ENCODE measurements around the gene EFCC1. TPM values are rescaled to one million over a fixed set of nuclear protein-coding genes. Genes with fewer than 3 reads are reported as not detected.

Gene EFCC1
- polyA plus RNA-seq: 4.1 TPM
- long read RNA-seq, donor 1: 0 reads
- long read RNA-seq, donor 2, partial matches to known transcripts: 0 of 1 reads
- long read RNA-seq, donor 2, other reads (novel, unspliced or antisense): 0 of 1 reads
- long read RNA-seq, donor 3: 0 reads
- long read RNA-seq, donor 4: 0 reads
- long read RNA-seq, donor 5: 0 reads
- long read RNA-seq, donor 6: 0 reads
- long read RNA-seq, donor 7: 0 reads
- long read RNA-seq, donor 8: 0 reads
- long read RNA-seq, donor 9: 0 reads
- long read RNA-seq, donor 10: 0 reads
- long read RNA-seq, donor 11: 0 reads

GRCh38 chr3:129001101-129001805 lies at the start of gene EFCC1:
EFCC1 (plus strand) TSS chr3:129001304; CDS start chr3:129001629, 325 bp downstream.
- no CpG with 5 or more reads among the region's 74 CpGs for WGBS (ENCODE audit: insufficient coverage, low lambda C conversion rate)
- Histone ChIP-seq H3K27me3 (ENCODE audit: control insufficient read depth, insufficient read depth, low read length) (peaks cover 68% of the 10 kb centered on the region), H3K4me1 (ENCODE audit: control insufficient read depth, insufficient read depth, low read length) (peaks cover 15% of the 10 kb centered on the region), H3K36me3 (ENCODE audit: control insufficient read depth, insufficient read depth, low read length) (no peaks in the 10 kb centered on the region), H3K9me3 (ENCODE audit: control insufficient read depth, low read depth, low read length) (no peaks in the 10 kb centered on the region), H3K4me3 (ENCODE audit: low read length) (peak within 1 kb of the TSS; percentile 44), H3K27ac (ENCODE audit: low read length) (no peak within 1 kb of the TSS)
- peak in 1 of 2 donors; percentile 55 for DNase-seq

- H3K27ac ChIP-seq (ENCODE audit: low read length): no peak overlapping the region
- H3K4me3 ChIP-seq (ENCODE audit: low read length): no peak overlapping the region
- no peaks in the 10 kb centered on the region for H3K36me3 ChIP-seq (ENCODE audit: control insufficient read depth, insufficient read depth, low read length)
- H3K9me3 ChIP-seq (ENCODE audit: control insufficient read depth, low read depth, low read length): peaks cover 9% of the 10 kb centered on the region
- H3K27me3 ChIP-seq (ENCODE audit: control insufficient read depth, insufficient read depth, low read length): no peaks in the 10 kb centered on the region
- DNase-seq: no peak
- H3K4me1 ChIP-seq (ENCODE audit: control insufficient read depth, insufficient read depth, low read length): no peaks in the 10 kb centered on the region
- no CpG with 5 or more reads among the region's 2 CpGs for WGBS (ENCODE audit: insufficient coverage, low lambda C conversion rate)
These were observed 44.7 kb upstream of the EFCC1 start for GRCh38 chr3:128956440-128956839.

GRCh38 chr3:128965280-128965679 lies 35.8 kb upstream of the EFCC1 start:
- Histone ChIP-seq H3K4me1 (ENCODE audit: control insufficient read depth, insufficient read depth, low read length) (no peaks in the 10 kb centered on the region), H3K27me3 (ENCODE audit: control insufficient read depth, insufficient read depth, low read length) (no peaks in the 10 kb centered on the region), H3K4me3 (ENCODE audit: low read length) (no peak overlapping the region), H3K36me3 (ENCODE audit: control insufficient read depth, insufficient read depth, low read length) (no peaks in the 10 kb centered on the region), H3K27ac (ENCODE audit: low read length) (no peak overlapping the region), H3K9me3 (ENCODE audit: control insufficient read depth, low read depth, low read length) (no peaks in the 10 kb centered on the region)
- DNase-seq: no peak
- no CpG with 5 or more reads among the region's 9 CpGs for WGBS (ENCODE audit: insufficient coverage, low lambda C conversion rate)

- DNase-seq: no peak
- Histone ChIP-seq H3K27me3 (ENCODE audit: control insufficient read depth, insufficient read depth, low read length) (no peaks in the 10 kb centered on the region), H3K4me1 (ENCODE audit: control insufficient read depth, insufficient read depth, low read length) (no peaks in the 10 kb centered on the region), H3K9me3 (ENCODE audit: control insufficient read depth, low read depth, low read length) (no peaks in the 10 kb centered on the region), H3K27ac (ENCODE audit: low read length) (no peak overlapping the region), H3K4me3 (ENCODE audit: low read length) (no peak overlapping the region), H3K36me3 (ENCODE audit: control insufficient read depth, insufficient read depth, low read length) (no peaks in the 10 kb centered on the region)
- WGBS (ENCODE audit: insufficient coverage, low lambda C conversion rate): no CpG with 5 or more reads among the region's 3 CpGs
These were observed 35.3 kb upstream of the EFCC1 start for GRCh38 chr3:128965818-128966217.

- no peak overlapping the region for H3K27ac ChIP-seq (ENCODE audit: low read length)
- peaks cover 2% of the 10 kb centered on the region for H3K27me3 ChIP-seq (ENCODE audit: control insufficient read depth, insufficient read depth, low read length)
- H3K9me3 ChIP-seq (ENCODE audit: control insufficient read depth, low read depth, low read length): no peaks in the 10 kb centered on the region
- no peak for DNase-seq
- no peaks in the 10 kb centered on the region for H3K4me1 ChIP-seq (ENCODE audit: control insufficient read depth, insufficient read depth, low read length)
- no CpG with 5 or more reads among the region's 6 CpGs for WGBS (ENCODE audit: insufficient coverage, low lambda C conversion rate)
- H3K4me3 ChIP-seq (ENCODE audit: low read length): no peak overlapping the region
- no peaks in the 10 kb centered on the region for H3K36me3 ChIP-seq (ENCODE audit: control insufficient read depth, insufficient read depth, low read length)
These were observed 33.3 kb upstream of the EFCC1 start for GRCh38 chr3:128967748-128968355.

GRCh38 chr3:128969993-128970739 lies 30.9 kb upstream of the EFCC1 start:
- no CpG with 5 or more reads among the region's 12 CpGs for WGBS (ENCODE audit: insufficient coverage, low lambda C conversion rate)
- no peaks in the 10 kb centered on the region for H3K36me3 ChIP-seq (ENCODE audit: control insufficient read depth, insufficient read depth, low read length)
- no peaks in the 10 kb centered on the region for H3K9me3 ChIP-seq (ENCODE audit: control insufficient read depth, low read depth, low read length)
- H3K27me3 ChIP-seq (ENCODE audit: control insufficient read depth, insufficient read depth, low read length): peaks cover 2% of the 10 kb centered on the region
- H3K4me3 ChIP-seq (ENCODE audit: low read length): no peak overlapping the region
- no peaks in the 10 kb centered on the region for H3K4me1 ChIP-seq (ENCODE audit: control insufficient read depth, insufficient read depth, low read length)
- peak; percentile 6 to 19 for DNase-seq
- no peak overlapping the region for H3K27ac ChIP-seq (ENCODE audit: low read length)

GRCh38 chr3:128970740-128971047 lies 30.4 kb upstream of the EFCC1 start:
- WGBS (ENCODE audit: insufficient coverage, low lambda C conversion rate): no CpG with 5 or more reads among the region's 1 CpG
- peaks cover 2% of the 10 kb centered on the region for H3K27me3 ChIP-seq (ENCODE audit: control insufficient read depth, insufficient read depth, low read length)
- H3K27ac ChIP-seq (ENCODE audit: low read length): no peak overlapping the region

GRCh38 chr3:128971421-128972100 lies 29.5 kb upstream of the EFCC1 start:
- no peak overlapping the region for H3K27ac ChIP-seq (ENCODE audit: low read length)

More at GRCh38 chr3:128970740-128971047, 30.4 kb upstream of the EFCC1 start:
- no peak for DNase-seq
- Histone ChIP-seq H3K36me3 (ENCODE audit: control insufficient read depth, insufficient read depth, low read length) (no peaks in the 10 kb centered on the region), H3K9me3 (ENCODE audit: control insufficient read depth, low read depth, low read length) (no peaks in the 10 kb centered on the region), H3K4me3 (ENCODE audit: low read length) (no peak overlapping the region), H3K4me1 (ENCODE audit: control insufficient read depth, insufficient read depth, low read length) (no peaks in the 10 kb centered on the region)

GRCh38 chr3:128973988-128974564 lies 27.0 kb upstream of the EFCC1 start:
- peaks cover 5% of the 10 kb centered on the region for H3K27me3 ChIP-seq (ENCODE audit: control insufficient read depth, insufficient read depth, low read length)
- H3K9me3 ChIP-seq (ENCODE audit: control insufficient read depth, low read depth, low read length): no peaks in the 10 kb centered on the region
- H3K4me1 ChIP-seq (ENCODE audit: control insufficient read depth, insufficient read depth, low read length): no peaks in the 10 kb centered on the region
- DNase-seq: no peak
- no peak overlapping the region for H3K4me3 ChIP-seq (ENCODE audit: low read length)
- H3K27ac ChIP-seq (ENCODE audit: low read length): no peak overlapping the region
- WGBS (ENCODE audit: insufficient coverage, low lambda C conversion rate): 90% methylated on average over 2 of the region's 5 CpGs
- no peaks in the 10 kb centered on the region for H3K36me3 ChIP-seq (ENCODE audit: control insufficient read depth, insufficient read depth, low read length)

More at GRCh38 chr3:128971421-128972100, 29.5 kb upstream of the EFCC1 start:
- DNase-seq: peak in 1 of 2 donors; percentile 27
- Histone ChIP-seq H3K36me3 (ENCODE audit: control insufficient read depth, insufficient read depth, low read length) (no peaks in the 10 kb centered on the region), H3K4me1 (ENCODE audit: control insufficient read depth, insufficient read depth, low read length) (no peaks in the 10 kb centered on the region), H3K4me3 (ENCODE audit: low read length) (no peak overlapping the region), H3K27me3 (ENCODE audit: control insufficient read depth, insufficient read depth, low read length) (peaks cover 5% of the 10 kb centered on the region), H3K9me3 (ENCODE audit: control insufficient read depth, low read depth, low read length) (no peaks in the 10 kb centered on the region)
- WGBS (ENCODE audit: insufficient coverage, low lambda C conversion rate): 100% methylated on average over 2 of the region's 6 CpGs
